ENCODE measurements around the gene CARTPT.

DNA sequence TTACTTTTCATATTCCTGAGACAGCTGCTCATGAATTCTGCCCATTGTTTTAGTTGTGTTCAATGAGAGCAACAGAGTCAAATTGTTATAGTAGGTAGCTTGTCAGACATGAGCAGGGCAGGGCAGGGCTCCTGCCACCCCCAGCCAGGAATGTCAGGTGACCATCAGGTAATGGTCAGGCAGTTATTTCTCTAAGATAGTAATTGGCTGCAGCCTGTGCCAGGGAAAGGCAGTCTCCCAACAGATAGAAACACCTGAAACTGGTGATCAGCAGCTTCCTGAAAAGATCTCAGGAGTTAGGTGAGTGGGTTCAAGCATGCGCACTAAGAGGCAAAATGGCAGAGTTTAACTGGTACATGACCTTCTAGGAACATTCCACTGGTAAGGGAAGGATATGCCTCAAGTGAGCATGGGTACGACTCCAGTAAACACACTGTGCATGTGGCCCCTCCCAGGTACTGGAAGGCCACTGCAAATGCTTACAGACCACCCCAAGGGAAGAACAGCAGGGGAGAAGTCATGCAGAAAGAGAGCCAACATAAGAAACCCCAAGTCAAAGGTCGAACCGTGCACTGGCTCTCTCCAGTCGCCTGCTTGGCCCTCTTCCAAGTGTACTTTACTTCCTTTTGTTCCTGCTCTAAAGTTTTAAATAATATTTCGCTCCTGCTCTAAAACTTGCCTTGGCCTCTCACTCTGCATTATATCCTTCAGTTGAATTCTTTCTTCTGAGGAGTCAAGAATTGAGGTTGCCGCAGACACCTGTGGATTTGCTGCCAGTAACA lies 25.1 kb downstream of the CARTPT start:
- TF ChIP-seq POLR2AphosphoS5 (IDR thresholded peaks at IDR 0.05; ENCODE audit: insufficient read depth in 1 of 2, low read depth in 1 of 2) (no peak), POLR2A (IDR thresholded peaks at IDR 0.05) (no peak)
